Stomach (tissue), 9 donors: ENCODE results near the gene PROX2. TPM values are rescaled to one million over a fixed set of nuclear protein-coding genes. Genes with fewer than 3 reads are reported as not detected.

ENCODE experiments used
- DNase-seq, 2 donors: peaks; one replicate each; pipeline versions ENCODE4 v3.0.0 to v3.0.0-alpha.2; 2013 to 2019
- H3K27ac ChIP-seq, 5 donors: fragments of 200-600 bp in 4 of 5; sonication (generic) in 4 of 5; one replicate each; pipeline ENCODE4 v1.5.1; 2013 to 2019; ENCODE audit warnings: mild to moderate bottlenecking in 1 of 5, moderate library complexity in 1 of 5
- H3K27me3 ChIP-seq, 3 donors: fragments of 200-600 bp; sonication (generic); one replicate each; pipeline ENCODE4 v1.5.1; 2017 to 2019; ENCODE audit warnings: mixed run types in 1 of 3
- H3K36me3 ChIP-seq, 4 donors: fragments of 200-600 bp; sonication (generic); 1 replicate in 3 of 4; 2 replicates in 1 of 4; pipeline ENCODE4 v1.5.1; 2016 to 2019
- H3K4me1 ChIP-seq, 4 donors: fragments of 200-600 bp; sonication (generic); one replicate each; pipeline ENCODE4 v1.5.1; 2016 to 2019
- H3K4me3 ChIP-seq, 4 donors: fragments of 200-600 bp; sonication (generic) in 3 of 4; one replicate each; pipeline ENCODE4 v1.5.1; 2016 to 2019; ENCODE audit warnings: mild to moderate bottlenecking in 1 of 4
- H3K9me3 ChIP-seq, 4 donors: fragments of 200-600 bp; sonication (generic); one replicate each; pipeline ENCODE4 v1.5.1; 2016 to 2019
- CTCF ChIP-seq, 7 experiments: fragments of 450-650 bp in 4 of 7; fragments of 200-600 bp in 3 of 7; sonication (generic) in 3 of 7; IDR thresholded peaks; one replicate each; pipeline ENCODE4 v1.5.1; 2016 to 2019; ENCODE audit warnings: antibody characterized with exemption in 7 of 7, control low read depth in 2 of 7, mild to moderate bottlenecking in 1 of 7
- EP300 ChIP-seq: sonication (generic); formaldehyde crosslinking; IDR thresholded peaks from one replicate; pipeline ENCODE4 v1.6.1; 2017; ENCODE audit warnings: antibody characterized with exemption
- POLR2A ChIP-seq, 4 donors: fragments of 450-650 bp; IDR thresholded peaks; one replicate each; pipeline ENCODE4 v1.6.1; 2016; ENCODE audit warnings: antibody characterized with exemption in 4 of 4, control low read depth in 2 of 4, mild to moderate bottlenecking in 1 of 4, moderate library complexity in 1 of 4
- POLR2AphosphoS5 ChIP-seq, 3 donors: sonication (generic); formaldehyde crosslinking; IDR thresholded peaks; one replicate each; pipeline ENCODE4 v1.6.1; 2016; ENCODE audit warnings: antibody characterized with exemption in 3 of 3
- WGBS, 5 donors: extraction: QIAGEN DNeasy Blood & Tissue Kit in 3 of 5; methylation state at CpG; one replicate each; pipeline versions ENCODE4 v1.1.5 to v1.1.7; 2013 to 2018; 5-methylcytosine and 5-hydroxymethylcytosine counted together
- intact Hi-C: fragments of 100-400 bp; cut with DNase I; formaldehyde crosslinking; loops from one replicate; pipeline ENCODE4 v1.15.1; 2023; ENCODE audit warnings: low total_unique reads
- polyA plus RNA-seq, 3 donors: library from polyadenylated mRNA; stranded (reverse); fragments of 200-250 nt; gene quantifications; one replicate each; pipeline ENCODE4 v1.2.3, GENCODE V29; 2013
- total RNA-seq, 5 donors: library from RNA; depleted of rRNA; stranded (reverse); fragments of >200 nt; gene quantifications; one replicate each; pipeline versions ENCODE4 v1.1.0 to v1.2.3, GENCODE V29; 2014 to 2016
- donor health status: healthy with polysubstance abuse.
- donor health status: Bipolar disorder and iron deficiency.
- donor health status: healthy.

Gene PROX2
- total and polyA plus RNA-seq, 8 donors = not detected

GRCh38 chr14:74918380-74918779 is 42.4 kb upstream of the PROX2 start:
- DNase-seq = no peak
- Histone ChIP-seq H3K9me3 (no peaks in the 10 kb centered on the region), H3K36me3 (peaks cover 0 to 7% (median 0%) of the 10 kb centered on the region in 4 donors), H3K4me3 (no peak overlapping the region), H3K27me3 (peaks cover 0 to 13% (median 5%) of the 10 kb centered on the region in 3 donors), H3K27ac (peak overlapping the region in 1 of 5 donors; percentile 62), H3K4me1 (peaks cover 7 to 40% (median 23%) of the 10 kb centered on the region in 4 donors)
- TF ChIP-seq CTCF (IDR thresholded peaks at IDR 0.05) (no peak), POLR2AphosphoS5 (IDR thresholded peaks at IDR 0.05) (no peak), POLR2A (IDR thresholded peaks at IDR 0.05) (no peak), EP300 (no peak)
- WGBS, 5 donors = 82 to 95% (median 92%) methylated on average over 4 to 9 of the region's 9 CpGs
- intact Hi-C loops = loop anchor here (10.0 kb wide), 1 partner anchor 166 kb away; no protein-coding TSS in a partner anchor

- no peak overlapping the region for H3K4me3 ChIP-seq
- H3K36me3 ChIP-seq = peaks cover 0 to 7% (median 0%) of the 10 kb centered on the region in 4 donors
- H3K27ac ChIP-seq = peak overlapping the region in 3 of 5 donors; percentile 39 to 65 (median 62)
- WGBS, 5 donors = 63 to 70% (median 66%) methylated on average over 13 of the region's 13 CpGs
- peak in 1 of 2 donors; percentile 64 for DNase-seq
- peaks cover 0 to 5% (median 0%) of the 10 kb centered on the region in 3 donors for H3K27me3 ChIP-seq
- H3K4me1 ChIP-seq = peaks cover 4 to 33% (median 15%) of the 10 kb centered on the region in 4 donors
- no peaks in the 10 kb centered on the region for H3K9me3 ChIP-seq
- intact Hi-C loops = loop anchor here (10.0 kb wide), 1 partner anchor 167 kb away; no protein-coding TSS in a partner anchor
- TF ChIP-seq EP300 = no peak
- no peak for TF ChIP-seq POLR2AphosphoS5 (IDR thresholded peaks at IDR 0.05)
- no peak for TF ChIP-seq POLR2A (IDR thresholded peaks at IDR 0.05)
- no peak for TF ChIP-seq CTCF (IDR thresholded peaks at IDR 0.05)
Observed at GRCh38 chr14:74917646-74918081, 41.7 kb upstream of the PROX2 start.

- no peak for TF ChIP-seq CTCF (IDR thresholded peaks at IDR 0.05)
- no peak for TF ChIP-seq POLR2A (IDR thresholded peaks at IDR 0.05)
- TF ChIP-seq EP300 = no peak
- TF ChIP-seq POLR2AphosphoS5 (IDR thresholded peaks at IDR 0.05) = no peak
- Histone ChIP-seq H3K4me1 (peaks cover 0 to 28% (median 11%) of the 10 kb centered on the region in 4 donors), H3K9me3 (no peaks in the 10 kb centered on the region), H3K4me3 (no peak overlapping the region), H3K36me3 (peaks cover 0 to 7% (median 0%) of the 10 kb centered on the region in 4 donors), H3K27ac (peak overlapping the region in 4 of 5 donors; percentile 21 to 65 (median 50)), H3K27me3 (peaks cover 0 to under 1% (median 0%) of the 10 kb centered on the region in 3 donors)
- 89 to 96% (median 91%) methylated on average over 5 of the region's 5 CpGs for WGBS, 5 donors
- intact Hi-C loops = loop anchor here (10.0 kb wide), 1 partner anchor 168 kb away; no protein-coding TSS in a partner anchor
- no peak for DNase-seq
Observed at GRCh38 chr14:74917178-74917543, 41.2 kb upstream of the PROX2 start.

- WGBS, 5 donors = 39 to 55% (median 43%) methylated on average over 7 of the region's 7 CpGs
- H3K27ac ChIP-seq = peak overlapping the region in 1 of 5 donors; percentile 55
- TF ChIP-seq CTCF (IDR thresholded peaks at IDR 0.05) (no peak), EP300 (no peak), POLR2A (IDR thresholded peaks at IDR 0.05) (no peak), POLR2AphosphoS5 (IDR thresholded peaks at IDR 0.05) (no peak)
- H3K27me3 ChIP-seq = no peaks in the 10 kb centered on the region
- H3K9me3 ChIP-seq = no peaks in the 10 kb centered on the region
- peaks cover 0 to 27% (median 11%) of the 10 kb centered on the region in 4 donors for H3K4me1 ChIP-seq
- H3K4me3 ChIP-seq = no peak overlapping the region
- intact Hi-C loops = loop anchor here (10.0 kb wide), 1 partner anchor 169 kb away; no protein-coding TSS in a partner anchor
- no peak for DNase-seq
- peaks cover 0 to 7% (median 0%) of the 10 kb centered on the region in 4 donors for H3K36me3 ChIP-seq
Observed at GRCh38 chr14:74915826-74916225, 39.9 kb upstream of the PROX2 start.
